ENCODE measurements around the gene ACKR3.

Gene ACKR3

DNA sequence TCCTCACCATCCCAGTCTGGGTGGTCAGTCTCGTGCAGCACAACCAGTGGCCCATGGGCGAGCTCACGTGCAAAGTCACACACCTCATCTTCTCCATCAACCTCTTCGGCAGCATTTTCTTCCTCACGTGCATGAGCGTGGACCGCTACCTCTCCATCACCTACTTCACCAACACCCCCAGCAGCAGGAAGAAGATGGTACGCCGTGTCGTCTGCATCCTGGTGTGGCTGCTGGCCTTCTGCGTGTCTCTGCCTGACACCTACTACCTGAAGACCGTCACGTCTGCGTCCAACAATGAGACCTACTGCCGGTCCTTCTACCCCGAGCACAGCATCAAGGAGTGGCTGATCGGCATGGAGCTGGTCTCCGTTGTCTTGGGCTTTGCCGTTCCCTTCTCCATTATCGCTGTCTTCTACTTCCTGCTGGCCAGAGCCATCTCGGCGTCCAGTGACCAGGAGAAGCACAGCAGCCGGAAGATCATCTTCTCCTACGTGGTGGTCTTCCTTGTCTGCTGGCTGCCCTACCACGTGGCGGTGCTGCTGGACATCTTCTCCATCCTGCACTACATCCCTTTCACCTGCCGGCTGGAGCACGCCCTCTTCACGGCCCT, 11.2 kb downstream of the ACKR3 start:
- H3K9me3 ChIP-seq (ENCODE audit: low read length) = no peaks in the 10 kb centered on the region
- no peaks in the 10 kb centered on the region for H3K27me3 ChIP-seq (ENCODE audit: control insufficient read depth in 1 of 2, insufficient read depth in 2 of 2, low read length in 2 of 2)
- H3K4me3 ChIP-seq (ENCODE audit: low read depth in 1 of 2, low read length in 2 of 2) = no peak overlapping the region
- H3K27ac ChIP-seq (ENCODE audit: low read depth, low read length) = no peak overlapping the region
- no peak overlapping the region for H3K9ac ChIP-seq (ENCODE audit: low read length)
- peaks cover 22% of the 10 kb centered on the region for H3K36me3 ChIP-seq (ENCODE audit: insufficient read depth, low read length)
- H3K4me1 ChIP-seq (ENCODE audit: insufficient read depth, low read length) = peaks cover 15% of the 10 kb centered on the region

DNA sequence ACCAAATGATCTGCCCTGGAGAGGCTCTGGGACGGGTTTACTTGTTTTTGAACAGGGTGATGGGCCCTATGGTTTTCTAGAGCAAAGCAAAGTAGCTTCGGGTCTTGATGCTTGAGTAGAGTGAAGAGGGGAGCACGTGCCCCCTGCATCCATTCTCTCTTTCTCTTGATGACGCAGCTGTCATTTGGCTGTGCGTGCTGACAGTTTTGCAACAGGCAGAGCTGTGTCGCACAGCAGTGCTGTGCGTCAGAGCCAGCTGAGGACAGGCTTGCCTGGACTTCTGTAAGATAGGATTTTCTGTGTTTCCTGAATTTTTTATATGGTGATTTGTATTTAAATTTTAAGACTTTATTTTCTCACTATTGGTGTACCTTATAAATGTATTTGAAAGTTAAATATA, 11.9 kb downstream of the ACKR3 start:
- no peaks in the 10 kb centered on the region for H3K9me3 ChIP-seq (ENCODE audit: low read length)
- peaks cover 22% of the 10 kb centered on the region for H3K36me3 ChIP-seq (ENCODE audit: insufficient read depth, low read length)
- no peak overlapping the region for H3K9ac ChIP-seq (ENCODE audit: low read length)
- H3K27me3 ChIP-seq (ENCODE audit: control insufficient read depth in 1 of 2, insufficient read depth in 2 of 2, low read length in 2 of 2) = no peaks in the 10 kb centered on the region
- H3K27ac ChIP-seq (ENCODE audit: low read depth, low read length) = no peak overlapping the region
- H3K4me3 ChIP-seq (ENCODE audit: low read depth in 1 of 2, low read length in 2 of 2) = no peak overlapping the region
- H3K4me1 ChIP-seq (ENCODE audit: insufficient read depth, low read length) = peaks cover 14% of the 10 kb centered on the region

DNA sequence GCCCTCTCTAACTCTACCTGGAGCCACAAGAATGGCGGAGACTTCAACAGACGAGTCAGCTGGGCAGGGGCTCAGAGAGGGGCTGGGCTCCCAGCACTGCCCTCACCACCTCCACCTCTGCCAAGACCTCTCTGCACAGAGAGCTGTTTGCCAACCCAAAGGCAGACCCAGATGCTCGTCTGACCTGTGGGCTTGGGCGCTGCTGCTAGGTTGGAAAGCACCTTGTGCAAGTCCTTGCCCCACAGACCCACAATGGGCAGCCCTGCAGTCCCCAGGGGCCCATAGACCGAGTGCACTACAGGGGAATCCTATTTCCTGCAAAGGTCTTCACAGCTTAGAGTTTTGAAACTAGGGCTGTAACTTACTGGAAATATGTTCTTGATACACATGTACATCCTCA, 13.3 kb downstream of the ACKR3 start:
- no peak overlapping the region for H3K9ac ChIP-seq (ENCODE audit: low read length)
- no peaks in the 10 kb centered on the region for H3K9me3 ChIP-seq (ENCODE audit: low read length)
- H3K27me3 ChIP-seq (ENCODE audit: control insufficient read depth in 1 of 2, insufficient read depth in 2 of 2, low read length in 2 of 2) = no peaks in the 10 kb centered on the region
- H3K4me1 ChIP-seq (ENCODE audit: insufficient read depth, low read length) = peaks cover 10% of the 10 kb centered on the region
- no peak overlapping the region for H3K4me3 ChIP-seq (ENCODE audit: low read depth in 1 of 2, low read length in 2 of 2)
- peaks cover 22% of the 10 kb centered on the region for H3K36me3 ChIP-seq (ENCODE audit: insufficient read depth, low read length)
- H3K27ac ChIP-seq (ENCODE audit: low read depth, low read length) = no peak overlapping the region

DNA sequence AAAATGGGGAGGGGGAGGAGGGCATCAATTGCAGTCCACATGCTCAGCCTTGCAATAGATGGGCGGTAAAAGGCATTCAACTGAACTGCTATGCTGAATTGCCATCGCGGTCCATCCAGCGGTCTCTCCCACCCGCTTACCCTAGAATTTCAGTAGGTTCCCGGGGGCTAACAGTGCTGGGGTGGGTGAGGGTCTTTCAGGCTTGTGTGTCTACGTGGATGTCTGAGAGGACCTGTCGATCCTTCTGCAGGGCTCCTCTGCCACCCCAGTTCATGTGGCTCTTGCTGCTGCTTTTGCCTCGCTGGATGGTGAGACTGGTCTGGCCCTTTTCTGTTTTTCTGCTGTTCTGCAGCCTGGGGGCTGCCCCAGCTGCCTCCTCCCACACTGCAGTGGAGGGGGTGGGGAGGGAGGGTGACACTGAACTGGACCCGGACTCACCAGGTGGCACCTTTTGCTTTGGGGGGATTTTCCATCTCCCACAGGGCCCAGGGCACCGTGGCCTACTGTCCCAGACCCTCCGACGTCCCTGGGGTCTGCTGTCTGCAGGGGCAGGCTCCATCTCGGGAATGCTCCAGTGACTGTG, 14.1 kb downstream of the ACKR3 start:
- Histone ChIP-seq H3K9ac (ENCODE audit: low read length) (no peak overlapping the region), H3K36me3 (ENCODE audit: insufficient read depth, low read length) (peaks cover 22% of the 10 kb centered on the region), H3K4me1 (ENCODE audit: insufficient read depth, low read length) (peaks cover 10% of the 10 kb centered on the region), H3K27ac (ENCODE audit: low read depth, low read length) (no peak overlapping the region), H3K27me3 (ENCODE audit: control insufficient read depth in 1 of 2, insufficient read depth in 2 of 2, low read length in 2 of 2) (no peaks in the 10 kb centered on the region), H3K9me3 (ENCODE audit: low read length) (no peaks in the 10 kb centered on the region), H3K4me3 (ENCODE audit: low read depth in 1 of 2, low read length in 2 of 2) (no peak overlapping the region)

DNA sequence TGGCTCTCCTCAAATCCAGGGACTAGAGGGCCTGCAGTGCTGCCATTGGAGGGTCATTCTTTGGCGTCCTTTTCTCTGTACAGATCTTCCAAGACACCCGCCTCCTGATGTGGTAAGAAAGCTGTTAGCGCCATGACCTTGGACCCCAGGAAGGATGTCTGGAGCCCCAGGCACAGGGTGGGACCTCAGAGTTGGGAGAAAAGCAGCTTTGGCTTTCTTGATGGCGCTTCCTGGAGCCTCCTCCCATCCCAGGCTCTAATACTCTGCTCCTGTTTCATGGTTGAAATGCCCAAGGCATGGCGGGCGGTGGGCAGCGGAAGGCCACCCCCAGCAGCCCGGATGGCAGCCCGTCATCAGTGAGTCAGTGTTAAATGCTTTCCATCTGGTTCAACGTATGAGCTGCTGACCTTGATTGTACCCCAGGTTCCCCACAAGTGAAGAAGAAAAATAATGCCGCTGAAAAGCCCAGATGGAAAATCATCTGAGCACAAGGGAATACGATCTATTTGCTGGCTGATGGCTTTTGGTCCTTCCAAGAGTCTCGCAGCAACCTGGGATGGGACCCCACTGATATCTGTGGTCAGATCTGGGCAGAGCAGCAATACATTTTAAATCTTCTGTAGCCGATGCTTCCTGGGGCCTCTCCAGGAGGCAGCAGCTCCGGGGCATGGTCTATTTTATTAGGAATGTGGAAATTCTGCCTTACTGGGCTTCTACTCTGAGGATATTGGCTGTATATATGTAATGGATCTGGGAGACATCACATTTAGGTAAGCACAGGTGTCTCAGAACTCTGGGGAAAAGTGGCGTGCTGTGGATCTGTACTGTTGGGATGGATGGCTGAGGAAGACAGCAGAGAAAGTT, 15.1 kb downstream of the ACKR3 start:
- peaks cover 22% of the 10 kb centered on the region for H3K36me3 ChIP-seq (ENCODE audit: insufficient read depth, low read length)
- H3K27ac ChIP-seq (ENCODE audit: low read depth, low read length) = no peak overlapping the region
- no peak overlapping the region for H3K9ac ChIP-seq (ENCODE audit: low read length)
- H3K4me3 ChIP-seq (ENCODE audit: low read depth in 1 of 2, low read length in 2 of 2) = no peak overlapping the region
- no peaks in the 10 kb centered on the region for H3K9me3 ChIP-seq (ENCODE audit: low read length)
- H3K27me3 ChIP-seq (ENCODE audit: control insufficient read depth in 1 of 2, insufficient read depth in 2 of 2, low read length in 2 of 2) = no peaks in the 10 kb centered on the region
- peaks cover 1% of the 10 kb centered on the region for H3K4me1 ChIP-seq (ENCODE audit: insufficient read depth, low read length)

DNA sequence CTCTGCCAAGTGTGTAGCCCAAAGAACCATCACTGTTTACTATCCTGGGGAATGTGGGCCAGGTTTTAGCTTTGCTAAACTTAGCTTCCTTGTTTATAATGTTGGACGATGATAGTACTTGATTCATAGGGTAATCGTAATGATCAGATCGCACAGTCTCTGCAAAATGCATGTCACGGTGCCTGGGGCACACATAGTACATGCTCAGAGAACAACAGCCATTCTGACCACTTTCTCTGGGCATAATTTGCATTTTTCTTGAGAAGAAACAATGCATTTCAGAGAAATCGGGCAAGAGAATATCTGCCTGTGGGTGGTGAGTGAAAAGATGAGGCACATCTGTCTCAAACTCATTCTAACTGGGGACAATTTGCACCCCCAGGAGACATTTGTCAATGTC, 16.3 kb downstream of the ACKR3 start:
- no peak overlapping the region for H3K27ac ChIP-seq (ENCODE audit: low read depth, low read length)
- no peaks in the 10 kb centered on the region for H3K27me3 ChIP-seq (ENCODE audit: control insufficient read depth in 1 of 2, insufficient read depth in 2 of 2, low read length in 2 of 2)
- H3K9ac ChIP-seq (ENCODE audit: low read length) = no peak overlapping the region
- no peak overlapping the region for H3K4me3 ChIP-seq (ENCODE audit: low read depth in 1 of 2, low read length in 2 of 2)
- H3K36me3 ChIP-seq (ENCODE audit: insufficient read depth, low read length) = peaks cover 16% of the 10 kb centered on the region
- H3K9me3 ChIP-seq (ENCODE audit: low read length) = no peaks in the 10 kb centered on the region
- H3K4me1 ChIP-seq (ENCODE audit: insufficient read depth, low read length) = no peaks in the 10 kb centered on the region

DNA sequence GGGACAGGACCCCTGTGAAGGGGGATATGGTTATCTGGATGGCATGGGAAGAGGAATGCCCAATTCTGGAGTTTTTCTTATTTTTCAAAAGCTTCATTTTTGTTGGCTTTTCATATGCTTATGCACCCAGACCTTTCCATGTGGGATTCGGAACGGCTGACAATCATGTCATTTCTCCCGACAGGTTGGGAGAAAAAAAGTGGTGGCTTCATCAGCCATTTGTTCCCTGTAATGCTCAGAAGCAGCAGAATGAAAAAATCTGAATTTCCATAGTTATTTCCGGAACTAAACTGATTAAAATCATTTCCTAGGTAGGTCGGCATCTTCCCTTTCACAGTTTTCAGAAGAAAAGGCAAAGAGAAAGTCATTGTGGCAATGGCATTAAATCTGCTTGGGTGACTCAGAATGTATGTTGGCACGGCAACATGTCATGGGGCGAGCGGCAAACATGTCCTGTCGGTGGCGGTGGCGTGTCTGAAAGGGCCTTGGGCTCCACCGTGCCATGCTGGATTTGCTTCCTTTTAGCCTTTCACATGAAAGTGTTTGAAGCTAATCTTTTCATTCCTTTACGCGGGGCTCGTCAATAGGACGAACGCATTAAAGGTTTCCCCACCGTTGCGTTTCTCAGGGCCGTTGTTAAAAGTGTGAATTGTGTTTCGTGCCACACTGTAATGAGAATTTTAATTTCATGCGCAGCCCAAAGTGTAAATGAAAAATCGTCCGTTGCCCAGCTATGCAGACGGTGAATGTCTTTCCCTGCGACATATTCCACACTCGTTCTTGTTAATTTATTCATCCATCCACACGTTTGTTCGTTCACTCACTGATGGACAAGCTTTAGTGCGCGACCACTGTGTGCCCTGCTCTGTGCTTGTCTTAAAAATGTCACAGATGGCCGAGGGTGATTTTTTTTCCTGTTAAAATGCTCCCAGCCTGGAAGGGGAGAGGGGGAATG, 18.5 kb downstream of the ACKR3 start:
- H3K27me3 ChIP-seq (ENCODE audit: control insufficient read depth in 1 of 2, insufficient read depth in 2 of 2, low read length in 2 of 2) = no peaks in the 10 kb centered on the region

DNA sequence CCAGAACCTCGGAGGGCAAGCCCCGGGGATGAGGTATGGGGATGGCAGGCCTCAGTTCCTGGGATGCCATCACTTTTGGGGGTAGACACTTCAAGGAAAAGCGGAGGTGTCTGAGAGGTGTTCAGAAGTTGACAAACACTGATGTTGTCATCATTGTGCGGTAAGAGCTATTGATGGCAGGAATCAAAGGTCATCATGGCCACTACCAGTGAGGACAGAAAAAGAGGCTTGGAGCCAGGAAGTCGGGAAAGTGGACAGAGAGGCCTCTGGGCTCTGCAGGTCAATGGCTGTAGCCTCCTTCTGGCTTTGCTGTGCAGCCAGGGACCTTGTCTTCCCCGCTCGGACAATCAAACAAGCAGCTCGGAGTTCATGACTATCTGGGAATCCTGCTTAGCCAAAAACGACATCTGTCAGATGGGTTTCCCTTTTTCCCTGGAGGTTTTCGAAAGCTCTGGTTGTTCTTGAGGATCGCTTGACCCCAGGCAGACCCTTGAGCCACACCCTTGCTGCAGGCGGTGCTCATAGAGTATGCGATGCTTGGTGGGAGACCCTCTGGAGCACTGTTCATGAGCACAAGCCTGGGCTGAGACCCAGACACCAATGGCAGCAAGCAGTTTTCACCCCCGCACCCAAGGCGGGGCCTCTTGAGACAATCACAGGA, 19.4 kb downstream of the ACKR3 start:
- Histone ChIP-seq H3K9ac (ENCODE audit: low read length) (no peak overlapping the region), H3K4me3 (ENCODE audit: low read depth in 1 of 2, low read length in 2 of 2) (no peak overlapping the region), H3K36me3 (ENCODE audit: insufficient read depth, low read length) (no peaks in the 10 kb centered on the region), H3K4me1 (ENCODE audit: insufficient read depth, low read length) (no peaks in the 10 kb centered on the region), H3K9me3 (ENCODE audit: low read length) (no peaks in the 10 kb centered on the region), H3K27ac (ENCODE audit: low read depth, low read length) (no peak overlapping the region), H3K27me3 (ENCODE audit: control insufficient read depth in 1 of 2, insufficient read depth in 2 of 2, low read length in 2 of 2) (no peaks in the 10 kb centered on the region)

More for the DNA sequence above, 18.5 kb downstream of the ACKR3 start:
- no peak overlapping the region for H3K9ac ChIP-seq (ENCODE audit: low read length)
- no peak overlapping the region for H3K27ac ChIP-seq (ENCODE audit: low read depth, low read length)
- no peaks in the 10 kb centered on the region for H3K4me1 ChIP-seq (ENCODE audit: insufficient read depth, low read length)
- no peaks in the 10 kb centered on the region for H3K9me3 ChIP-seq (ENCODE audit: low read length)
- peaks cover under 1% of the 10 kb centered on the region for H3K36me3 ChIP-seq (ENCODE audit: insufficient read depth, low read length)
- H3K4me3 ChIP-seq (ENCODE audit: low read depth in 1 of 2, low read length in 2 of 2) = no peak overlapping the region

DNA sequence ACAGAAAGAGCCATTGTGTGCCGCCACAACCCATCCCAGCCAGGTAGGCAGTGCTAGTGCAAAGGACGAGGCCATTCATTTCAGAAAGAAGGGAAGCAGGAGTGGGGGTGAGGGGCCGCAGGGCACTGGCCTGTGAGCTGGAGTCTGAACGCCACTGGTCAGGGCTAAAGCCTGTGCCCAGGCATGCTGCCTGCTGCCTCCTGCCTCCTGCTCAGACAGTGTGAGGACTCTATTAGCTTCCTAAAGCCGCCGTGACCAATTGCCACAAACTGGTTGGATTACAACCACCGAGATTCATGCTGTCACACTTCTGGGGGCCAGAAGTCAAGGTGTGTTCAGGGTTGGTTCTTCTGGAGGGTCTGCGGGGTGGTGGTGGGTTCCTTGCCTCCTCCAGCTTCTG, 21.2 kb downstream of the ACKR3 start:
- no peak overlapping the region for H3K9ac ChIP-seq (ENCODE audit: low read length)
- no peaks in the 10 kb centered on the region for H3K9me3 ChIP-seq (ENCODE audit: low read length)
- H3K36me3 ChIP-seq (ENCODE audit: insufficient read depth, low read length) = no peaks in the 10 kb centered on the region
- no peak overlapping the region for H3K4me3 ChIP-seq (ENCODE audit: low read depth in 1 of 2, low read length in 2 of 2)
- H3K27me3 ChIP-seq (ENCODE audit: control insufficient read depth in 1 of 2, insufficient read depth in 2 of 2, low read length in 2 of 2) = no peaks in the 10 kb centered on the region
- H3K27ac ChIP-seq (ENCODE audit: low read depth, low read length) = no peak overlapping the region
- H3K4me1 ChIP-seq (ENCODE audit: insufficient read depth, low read length) = no peaks in the 10 kb centered on the region

DNA sequence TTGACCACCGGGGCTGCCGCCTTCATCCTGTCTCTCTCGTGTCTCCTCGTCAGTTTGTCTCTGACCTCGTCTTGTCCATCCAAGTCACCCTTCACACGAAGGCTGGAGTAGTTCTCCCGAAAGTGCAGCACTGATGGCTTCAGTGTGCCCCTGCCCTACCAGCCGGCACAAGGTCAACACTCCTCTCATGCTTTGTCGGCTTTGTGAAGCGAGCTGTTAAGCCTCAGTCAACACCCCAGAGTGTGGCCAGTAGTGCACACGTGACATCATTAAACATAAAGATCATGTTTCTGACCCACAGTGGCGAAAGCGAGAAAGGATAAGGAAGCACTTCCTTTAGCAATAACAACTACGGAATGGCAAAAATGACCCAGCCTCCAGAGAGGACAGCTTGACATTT, 23.2 kb downstream of the ACKR3 start:
- H3K4me3 ChIP-seq (ENCODE audit: low read depth in 1 of 2, low read length in 2 of 2) = no peak overlapping the region
- no peaks in the 10 kb centered on the region for H3K9me3 ChIP-seq (ENCODE audit: low read length)
- H3K27ac ChIP-seq (ENCODE audit: low read depth, low read length) = no peak overlapping the region
- H3K9ac ChIP-seq (ENCODE audit: low read length) = no peak overlapping the region
- no peaks in the 10 kb centered on the region for H3K27me3 ChIP-seq (ENCODE audit: control insufficient read depth in 1 of 2, insufficient read depth in 2 of 2, low read length in 2 of 2)
- no peaks in the 10 kb centered on the region for H3K4me1 ChIP-seq (ENCODE audit: insufficient read depth, low read length)
- H3K36me3 ChIP-seq (ENCODE audit: insufficient read depth, low read length) = no peaks in the 10 kb centered on the region

Data from muscle layer of colon (tissue), 2 donors.